Activated B cell treated with CpG ODN at 0.5 μM for 24 hours (primary cell): Measurements from ENCODE around the gene FAM168B. TPM values are rescaled to one million over a fixed set of nuclear protein-coding genes. Genes with fewer than 3 reads are reported as not detected.

Experiments used
- ATAC-seq: fragments of 200-7000 bp; cut with Tn5 transposase; one replicate; pipeline ENCODE4 v1.10.0; 2021; ENCODE audit warnings: low read depth, mild to moderate bottlenecking, moderate library complexity
- CTCF ChIA-PET: fragments of 350-600 bp; sonication (Branson Sonifier 250); formaldehyde crosslinking; loops from one replicate; lab custom pipeline; 2021; ENCODE audit warnings: antibody characterized with exemption; lab: Charles Lee
- POLR2A ChIA-PET: fragments of 350-600 bp; sonication (Branson Sonifier 250); formaldehyde crosslinking; loops from one replicate; lab custom pipeline; 2021; ENCODE audit warnings: antibody characterized with exemption; lab: Charles Lee
- DNase-seq: peaks from one replicate; pipeline ENCODE4 v3.0.0; 2022
- H3K27ac Mint-ChIP-seq: one replicate; pipeline ENCODE4 v1.8.0; 2020; ENCODE audit warnings: mixed read lengths
- H3K27me3 Mint-ChIP-seq: one replicate; pipeline ENCODE4 v1.8.0; 2021; ENCODE audit warnings: mixed read lengths
- H3K36me3 Mint-ChIP-seq: one replicate; pipeline ENCODE4 v1.8.0; 2021; ENCODE audit warnings: low read depth, mixed read lengths
- H3K4me1 Mint-ChIP-seq: one replicate; pipeline ENCODE4 v1.8.0; 2021; ENCODE audit warnings: mixed read lengths
- H3K4me3 Mint-ChIP-seq: one replicate; pipeline ENCODE4 v1.8.0; 2020; ENCODE audit warnings: mild to moderate bottlenecking, mixed read lengths
- H3K9me3 Mint-ChIP-seq: one replicate; pipeline ENCODE4 v1.8.0; 2020; ENCODE audit warnings: mixed read lengths
- intact Hi-C: fragments of 100-400 bp; cut with micrococcal nuclease; formaldehyde crosslinking; loops from one replicate; pipeline ENCODE4 v1.15.1; 2024
- total RNA-seq: library from RNA; stranded (reverse); gene quantifications from 2 replicates; pipeline ENCODE4 v1.2.3, GENCODE V29; 2022
- TF ChIP-seq, protein P1 (sequence below): fragments of 200-600 bp; IDR thresholded peaks from one replicate; pipeline ENCODE4 v1.8.0; 2022; ENCODE audit warnings: antibody characterized with exemption, mild to moderate bottlenecking

Gene FAM168B
- total RNA-seq, 1 donor from 2014 or later = 62.5 TPM

DNA sequence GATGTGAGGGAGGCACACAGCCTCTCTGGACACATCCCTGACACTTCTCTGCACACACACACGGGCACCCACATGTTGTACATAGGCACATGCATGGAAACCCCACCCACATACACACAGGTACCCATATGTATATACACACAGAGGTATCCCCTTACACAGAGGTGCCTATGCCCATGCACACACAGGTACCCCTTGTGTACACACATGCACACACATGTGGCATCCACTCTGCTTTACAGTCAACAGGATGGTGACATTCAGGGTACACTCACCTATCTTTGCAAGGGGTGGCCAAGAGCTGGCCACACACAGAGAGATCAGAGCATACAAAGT is 59.5 kb downstream of the FAM168B start:
- H3K4me3 Mint-ChIP-seq = no peak overlapping the region
- intact Hi-C loops = no loop called here
- H3K9me3 Mint-ChIP-seq = no peaks in the 10 kb centered on the region
- ChIA-PET POLR2A (no interaction called here), CTCF (no interaction called here)
- no peak for DNase-seq
- H3K27ac Mint-ChIP-seq = no peak overlapping the region
- H3K36me3 Mint-ChIP-seq = no peaks in the 10 kb centered on the region
- TF ChIP-seq, protein P1, sequence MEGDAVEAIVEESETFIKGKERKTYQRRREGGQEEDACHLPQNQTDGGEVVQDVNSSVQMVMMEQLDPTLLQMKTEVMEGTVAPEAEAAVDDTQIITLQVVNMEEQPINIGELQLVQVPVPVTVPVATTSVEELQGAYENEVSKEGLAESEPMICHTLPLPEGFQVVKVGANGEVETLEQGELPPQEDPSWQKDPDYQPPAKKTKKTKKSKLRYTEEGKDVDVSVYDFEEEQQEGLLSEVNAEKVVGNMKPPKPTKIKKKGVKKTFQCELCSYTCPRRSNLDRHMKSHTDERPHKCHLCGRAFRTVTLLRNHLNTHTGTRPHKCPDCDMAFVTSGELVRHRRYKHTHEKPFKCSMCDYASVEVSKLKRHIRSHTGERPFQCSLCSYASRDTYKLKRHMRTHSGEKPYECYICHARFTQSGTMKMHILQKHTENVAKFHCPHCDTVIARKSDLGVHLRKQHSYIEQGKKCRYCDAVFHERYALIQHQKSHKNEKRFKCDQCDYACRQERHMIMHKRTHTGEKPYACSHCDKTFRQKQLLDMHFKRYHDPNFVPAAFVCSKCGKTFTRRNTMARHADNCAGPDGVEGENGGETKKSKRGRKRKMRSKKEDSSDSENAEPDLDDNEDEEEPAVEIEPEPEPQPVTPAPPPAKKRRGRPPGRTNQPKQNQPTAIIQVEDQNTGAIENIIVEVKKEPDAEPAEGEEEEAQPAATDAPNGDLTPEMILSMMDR = no peak
- H3K4me1 Mint-ChIP-seq = no peaks in the 10 kb centered on the region
- ATAC-seq = no peak
- H3K27me3 Mint-ChIP-seq = peaks cover 19% of the 10 kb centered on the region

DNA sequence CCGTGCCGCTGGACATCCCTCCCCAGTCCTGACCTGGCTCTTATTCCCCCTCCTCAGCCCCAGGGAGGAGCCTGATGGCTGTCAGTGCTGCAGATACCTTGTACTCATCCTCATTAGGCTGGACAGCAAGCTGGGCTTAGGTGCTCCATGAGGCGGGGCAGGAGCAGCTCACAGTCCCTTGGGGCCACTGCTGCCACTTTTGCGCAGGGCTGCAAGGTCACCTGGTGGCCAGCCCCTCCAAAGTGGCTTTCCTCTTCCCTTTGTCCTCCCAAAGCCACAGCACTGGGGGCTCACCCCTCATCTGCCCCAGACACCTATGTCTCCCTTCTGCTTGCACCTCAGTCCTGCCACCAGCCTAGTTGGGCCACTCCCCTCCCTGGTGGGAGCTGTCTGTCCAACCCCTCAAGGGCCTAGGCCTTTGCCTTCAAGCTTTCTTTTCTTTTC is 60.8 kb downstream of the FAM168B start:
- ATAC-seq (no peak), DNase-seq (no peak)
- peaks cover 18% of the 10 kb centered on the region for H3K27me3 Mint-ChIP-seq
- TF ChIP-seq, protein P1 = no peak
- no peaks in the 10 kb centered on the region for H3K36me3 Mint-ChIP-seq
- H3K4me1 Mint-ChIP-seq = no peaks in the 10 kb centered on the region
- ChIA-PET POLR2A (no interaction called here), CTCF (no interaction called here)
- no peak overlapping the region for H3K27ac Mint-ChIP-seq
- H3K4me3 Mint-ChIP-seq = no peak overlapping the region
- intact Hi-C loops = no loop called here
- H3K9me3 Mint-ChIP-seq = peaks cover 2% of the 10 kb centered on the region

DNA sequence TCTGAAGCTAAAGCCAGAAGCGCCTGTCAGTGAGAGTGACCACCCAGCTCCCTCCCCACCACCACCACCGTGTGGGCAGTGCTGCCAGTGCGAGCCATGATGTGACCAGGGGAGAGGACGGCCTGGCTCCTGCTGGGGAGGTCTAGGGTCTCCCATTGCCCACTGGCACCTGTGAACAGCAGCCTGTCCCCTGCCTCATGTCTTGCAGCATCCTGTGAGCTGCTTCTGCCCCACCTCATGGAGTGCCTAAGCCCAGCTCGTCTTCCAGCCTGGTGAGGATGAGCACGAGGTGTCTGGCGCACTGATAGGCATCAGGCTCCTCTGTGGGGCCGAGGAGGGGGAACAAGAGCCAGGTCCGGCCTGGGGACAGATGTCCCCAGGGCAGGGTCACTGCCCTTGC is 61.4 kb downstream of the FAM168B start:
- intact Hi-C loops = no loop called here
- Mint-ChIP-seq H3K9me3 (peaks cover 2% of the 10 kb centered on the region), H3K27me3 (peaks cover 20% of the 10 kb centered on the region), H3K4me3 (no peak overlapping the region), H3K36me3 (no peaks in the 10 kb centered on the region), H3K27ac (no peak overlapping the region), H3K4me1 (no peaks in the 10 kb centered on the region)
- TF ChIP-seq, protein P1 = no peak
- POLR2A ChIA-PET = no interaction called here
- CTCF ChIA-PET = no interaction called here
- ATAC-seq (no peak), DNase-seq (no peak)

DNA sequence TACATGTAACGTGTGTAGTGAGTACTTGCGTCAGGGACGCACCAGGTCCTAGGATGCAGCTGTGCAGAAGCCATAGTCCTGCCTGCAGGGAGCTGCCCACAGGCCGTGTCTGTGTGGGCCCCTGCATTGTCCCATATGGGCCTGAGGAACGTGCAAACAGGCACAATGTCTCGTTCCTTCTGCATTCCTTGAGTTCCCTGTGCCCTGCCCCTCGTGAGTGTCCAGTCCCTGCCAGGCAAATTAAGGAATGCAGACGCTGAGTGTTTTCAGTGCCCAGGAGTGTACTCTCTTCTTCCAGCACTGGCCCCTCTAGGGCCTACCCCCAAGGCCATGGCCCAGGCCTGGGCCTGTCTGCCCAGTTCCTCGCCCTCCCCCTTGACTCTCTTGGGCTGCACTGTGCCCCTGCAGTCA is 61.8 kb downstream of the FAM168B start:
- Mint-ChIP-seq H3K27me3 (peaks cover 17% of the 10 kb centered on the region), H3K9me3 (peaks cover 2% of the 10 kb centered on the region), H3K4me3 (no peak overlapping the region), H3K4me1 (no peaks in the 10 kb centered on the region), H3K36me3 (no peaks in the 10 kb centered on the region), H3K27ac (no peak overlapping the region)
- TF ChIP-seq, protein P1 = no peak
- intact Hi-C loops = no loop called here
- POLR2A ChIA-PET = no interaction called here
- DNase-seq = no peak
- no peak for ATAC-seq
- CTCF ChIA-PET = no interaction called here

DNA sequence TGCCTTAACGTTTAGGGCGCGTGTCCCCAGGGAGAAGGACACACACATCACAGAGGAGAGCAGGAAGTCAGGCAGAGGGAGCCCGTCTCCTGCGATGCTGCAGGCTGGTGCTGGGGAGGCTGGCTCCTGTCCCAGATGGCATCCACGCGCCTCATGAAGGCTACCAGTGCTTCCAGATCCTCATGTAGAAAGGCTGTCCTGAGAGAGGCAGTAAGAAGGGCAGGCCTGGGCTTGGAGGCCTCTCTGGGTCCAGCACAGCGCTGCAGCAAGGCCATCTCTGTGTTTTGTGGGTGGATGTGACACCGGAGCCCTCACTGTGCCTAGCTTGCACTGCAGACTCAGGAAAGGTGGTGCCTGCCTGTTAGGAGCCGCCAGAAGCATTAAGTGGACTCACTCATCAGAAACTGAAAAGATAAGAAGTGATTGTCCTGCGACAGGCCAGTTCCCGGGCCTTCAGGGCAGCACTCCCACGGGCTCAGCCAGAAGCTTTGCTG is 62.7 kb downstream of the FAM168B start:
- H3K27ac Mint-ChIP-seq = no peak overlapping the region
- no peaks in the 10 kb centered on the region for H3K4me1 Mint-ChIP-seq
- CTCF ChIA-PET = no interaction called here
- POLR2A ChIA-PET = no interaction called here
- no peak for DNase-seq
- TF ChIP-seq, protein P1 = no peak
- H3K4me3 Mint-ChIP-seq = no peak overlapping the region
- peaks cover 17% of the 10 kb centered on the region for H3K27me3 Mint-ChIP-seq
- H3K36me3 Mint-ChIP-seq = no peaks in the 10 kb centered on the region
- intact Hi-C loops = no loop called here
- H3K9me3 Mint-ChIP-seq = peaks cover 2% of the 10 kb centered on the region
- no peak for ATAC-seq
